T-helper 22 cell (primary cell): Measurements from ENCODE around the gene RHOT2.

Source experiments
- DNase-seq: peaks from one replicate; pipeline ENCODE4 v3.0.0-alpha.2; 2020; ENCODE audit warnings: low read depth

RHOT2 gene

DNA sequence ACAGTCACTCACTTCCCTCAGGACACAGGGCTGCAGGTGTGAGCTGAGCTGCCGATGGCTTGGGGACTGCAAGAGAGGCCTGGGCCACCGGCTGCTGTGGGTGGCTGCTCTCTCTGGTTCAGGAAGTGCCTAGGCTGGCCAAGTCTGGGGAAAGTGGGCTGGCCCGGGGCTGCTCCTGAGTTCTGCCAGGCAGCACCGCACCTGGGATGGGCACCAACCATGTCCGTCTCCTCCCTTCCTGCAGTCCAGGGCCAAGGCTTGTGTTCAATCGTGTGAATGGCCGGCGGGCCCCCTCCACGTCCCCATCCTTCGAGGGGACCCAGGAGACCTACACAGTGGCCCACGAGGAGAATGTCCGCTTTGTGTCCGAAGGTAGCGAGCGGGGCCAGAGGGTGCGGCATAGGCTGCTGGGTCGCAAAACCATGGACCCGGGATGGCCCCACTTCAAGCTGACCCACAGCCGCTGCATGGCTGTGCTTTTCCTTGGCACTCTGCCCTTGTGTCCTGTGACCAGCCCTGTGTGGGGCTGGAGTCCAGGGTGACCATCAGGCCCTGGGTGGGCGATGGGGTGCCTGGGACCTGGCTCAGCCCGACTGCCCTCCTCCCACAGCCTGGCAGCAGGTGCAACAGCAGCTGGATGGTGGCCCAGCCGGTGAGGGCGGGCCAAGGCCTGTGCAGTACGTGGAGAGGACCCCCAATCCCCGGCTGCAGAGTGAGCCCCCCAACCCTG, 20.6 kb upstream of the RHOT2 start:
- DNase-seq = no peak

DNA sequence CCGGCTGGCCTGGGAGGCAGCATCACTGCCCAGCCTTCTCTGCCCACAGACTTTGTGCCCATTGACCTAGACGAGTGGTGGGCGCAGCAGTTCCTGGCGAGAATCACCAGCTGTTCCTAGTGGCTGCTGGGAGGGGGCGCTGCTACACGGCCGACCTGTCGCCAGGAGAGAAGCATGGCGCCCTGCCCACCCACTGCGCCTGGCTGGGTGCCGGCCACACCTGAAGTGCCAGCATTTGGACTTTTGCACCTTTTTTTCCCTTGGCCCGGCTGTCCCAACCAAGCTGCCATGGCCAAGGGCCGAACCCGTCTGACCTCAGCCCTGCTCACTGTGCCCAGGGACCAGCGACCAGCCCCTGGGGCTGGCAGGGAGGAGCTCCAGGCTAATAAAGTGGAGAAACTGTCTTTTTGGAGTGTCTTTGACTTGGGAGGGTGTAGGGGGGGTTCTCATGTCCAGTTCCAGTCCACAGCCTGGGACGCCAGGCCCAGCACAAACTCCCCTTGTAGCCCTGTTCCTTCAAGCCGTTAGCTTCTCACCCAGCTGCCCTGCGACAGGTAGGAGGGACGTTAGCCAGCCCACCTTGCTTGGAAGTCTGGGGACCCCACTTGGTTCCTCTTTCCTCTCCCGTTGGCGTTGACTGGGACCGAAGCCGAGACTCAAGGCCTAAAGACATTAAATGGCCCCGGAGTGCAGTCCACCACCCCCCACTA, 19.7 kb upstream of the RHOT2 start:
- no peak for DNase-seq

DNA sequence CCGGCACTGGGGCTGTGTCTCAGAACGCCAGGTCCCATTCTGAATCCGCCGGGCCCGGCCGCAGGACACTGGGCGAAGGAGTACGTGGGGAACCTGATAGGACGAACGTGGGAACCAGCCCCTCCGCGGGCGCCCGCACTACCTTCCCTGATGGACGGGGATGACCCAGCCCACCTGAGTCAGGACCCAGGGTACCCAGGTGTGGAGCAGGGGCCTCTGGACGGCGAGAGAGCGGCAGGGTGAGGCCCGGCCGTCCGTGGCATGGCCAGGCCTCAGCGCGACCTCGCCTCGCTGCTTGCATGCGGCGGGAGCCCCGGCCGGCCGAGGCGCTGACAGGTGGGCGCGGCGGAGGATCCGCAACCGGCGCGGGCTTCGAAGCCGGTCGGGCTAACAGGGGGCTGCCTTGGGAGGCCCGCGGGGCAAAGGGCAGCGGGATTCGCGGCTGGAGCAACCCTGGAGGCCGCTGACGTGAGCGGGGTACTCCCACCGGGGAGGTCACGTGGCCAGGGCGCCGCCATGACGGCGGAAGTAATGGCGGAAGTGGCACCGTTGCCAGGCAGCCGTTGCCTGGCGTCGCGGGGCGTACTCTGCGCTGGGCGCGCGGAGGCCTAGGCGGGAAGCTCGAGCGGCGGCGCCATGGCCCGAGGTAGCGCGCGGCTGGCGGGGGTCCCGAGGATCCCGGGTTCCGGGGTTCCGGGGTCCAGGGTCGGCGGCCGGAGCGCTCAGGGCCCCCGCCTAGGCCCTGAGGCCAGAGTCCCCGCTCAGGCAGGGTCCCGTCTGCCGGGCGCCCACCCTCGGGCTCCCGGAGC, 18.9 kb upstream of the RHOT2 start, which contains the start of gene WDR90:
WDR90 (plus strand) TSS at position 585 of the 809 bp plus-strand sequence; CDS start at position 637, 52 bp downstream.
- DNase-seq = peak; percentile 89

DNA sequence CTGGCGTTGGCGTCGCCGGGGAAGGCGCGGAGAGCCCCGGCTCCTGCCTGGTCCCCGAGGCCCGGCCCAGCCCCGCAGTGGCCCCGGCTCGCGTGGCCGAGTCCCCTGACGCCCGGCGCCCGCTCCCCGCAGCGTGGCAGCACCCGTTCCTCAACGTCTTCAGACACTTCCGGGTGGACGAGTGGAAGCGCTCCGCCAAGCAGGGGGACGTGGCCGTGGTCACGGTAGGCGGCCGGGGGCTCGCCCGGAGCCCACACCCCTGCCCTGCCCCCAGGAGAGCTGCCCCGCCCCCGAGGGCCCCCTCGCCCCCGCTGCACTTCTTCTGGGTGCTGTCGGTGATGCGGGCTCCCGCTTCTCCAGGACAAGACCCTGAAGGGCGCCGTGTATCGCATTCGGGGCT, 18.3 kb upstream of the RHOT2 start:
- no peak for DNase-seq

DNA sequence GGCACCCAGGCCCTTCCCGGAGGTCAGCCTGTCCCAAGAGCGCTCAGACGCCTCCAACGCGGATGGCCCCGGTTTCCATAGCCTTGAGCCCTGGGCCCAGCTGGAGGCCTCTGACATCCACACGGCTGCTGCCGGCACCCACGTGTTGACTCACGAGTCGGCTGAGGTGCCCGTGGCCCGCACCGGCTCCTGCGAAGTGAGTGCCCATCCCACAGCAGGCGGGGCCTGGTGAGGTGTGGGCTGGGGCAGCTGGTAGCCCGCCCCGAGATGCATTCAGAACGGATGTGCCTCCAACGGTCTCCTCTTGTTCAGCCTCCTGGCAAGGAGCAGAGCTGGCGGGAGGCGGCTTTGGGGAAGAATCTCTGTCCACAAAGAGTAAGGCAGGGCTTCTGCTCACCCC, 16.1 kb upstream of the RHOT2 start:
- DNase-seq = no peak

DNA sequence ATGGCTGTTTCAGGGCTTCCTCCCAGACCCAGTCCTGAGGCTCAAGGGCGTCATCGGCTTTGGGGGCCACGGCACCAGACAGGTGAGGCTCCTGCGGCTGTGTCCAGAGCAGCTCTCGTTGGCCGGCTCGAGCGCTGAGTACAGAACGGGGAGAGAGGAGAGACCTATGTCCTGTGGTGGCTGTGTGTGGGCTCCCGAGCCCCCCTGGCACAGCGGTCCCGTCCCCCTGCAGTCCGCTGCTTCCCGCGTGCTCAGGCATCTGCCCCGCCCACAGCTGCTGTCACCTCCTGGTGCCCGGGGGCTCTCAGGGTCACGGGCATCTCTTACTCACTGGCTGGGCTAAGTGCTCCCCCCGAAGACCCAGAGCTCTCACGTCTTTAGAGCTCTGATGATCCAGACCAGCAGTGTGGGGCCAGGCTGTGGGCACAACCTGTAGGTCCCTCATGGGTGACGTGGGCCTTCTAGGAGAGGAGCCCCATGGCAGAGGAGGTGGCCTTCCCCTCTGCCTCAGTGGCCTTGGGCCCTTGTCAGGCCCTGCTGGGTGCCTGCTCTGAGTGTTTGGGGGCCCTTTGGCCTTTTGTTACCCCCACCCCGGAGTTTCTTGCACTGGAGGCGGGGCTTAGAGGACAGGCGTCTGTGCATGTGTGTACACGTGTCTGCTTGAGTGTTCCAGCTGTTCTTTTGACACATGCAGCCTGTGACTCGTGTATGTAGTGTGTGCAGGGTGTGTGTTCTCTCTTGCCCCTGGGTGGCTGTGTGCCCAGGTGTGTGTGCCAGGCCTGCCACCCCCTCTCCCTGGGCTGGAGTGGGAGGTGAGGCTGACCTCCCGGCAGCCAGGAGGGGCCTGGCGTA, 15.3 kb upstream of the RHOT2 start:
- DNase-seq = no peak

GRCh38 chr16:654034-654433, 13.9 kb upstream of the RHOT2 start:
- no peak for DNase-seq

- DNase-seq = no peak
These were observed 10.4 kb upstream of the RHOT2 start for GRCh38 chr16:657487-657886.

DNA sequence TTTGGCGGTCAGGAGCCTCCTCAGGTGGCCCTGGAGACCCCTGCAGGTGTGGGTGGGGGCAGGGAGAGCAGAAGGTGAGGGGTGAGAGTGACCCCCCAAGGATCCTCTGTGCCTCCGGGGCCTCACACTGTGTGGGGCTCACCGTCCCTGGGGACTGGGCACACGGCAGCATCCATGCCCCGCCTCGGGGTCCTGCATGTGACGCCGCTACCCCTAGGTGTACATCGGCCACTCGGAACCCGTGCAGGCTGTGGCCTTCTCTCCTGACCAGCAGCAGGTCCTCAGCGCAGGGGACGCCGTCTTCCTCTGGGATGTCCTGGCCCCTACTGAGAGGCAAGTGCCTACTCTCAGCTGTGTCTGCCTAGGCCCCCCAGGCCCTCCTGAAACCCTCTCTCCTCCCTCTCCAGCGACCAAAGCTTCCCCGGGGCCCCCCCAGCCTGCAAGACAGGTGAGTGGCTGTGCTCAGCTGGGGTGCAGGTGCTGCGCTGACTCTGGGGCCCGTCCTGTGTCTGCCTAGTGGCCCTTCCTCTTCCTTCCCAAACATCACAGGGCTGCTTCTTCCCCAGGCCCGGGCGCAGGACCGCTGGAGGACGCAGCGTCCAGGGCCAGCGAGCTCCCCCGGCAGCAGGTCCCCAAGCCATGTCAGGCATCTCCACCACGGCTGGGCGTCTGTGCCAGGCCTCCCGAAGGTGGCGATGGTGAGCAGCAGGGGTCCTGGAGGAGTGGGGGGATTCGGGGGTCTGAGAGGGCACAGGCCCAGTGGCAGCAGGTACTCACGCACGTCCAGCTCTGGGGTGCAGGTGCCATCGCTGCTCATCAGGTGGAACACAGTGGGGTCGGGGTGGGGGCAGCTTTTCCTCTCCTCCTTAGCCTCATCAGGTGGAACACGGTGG, 9.0 kb upstream of the RHOT2 start:
- no peak for DNase-seq

- no peak for DNase-seq
These were observed 8.3 kb upstream of the RHOT2 start for GRCh38 chr16:659618-660017.

- no peak for DNase-seq
These were observed 7.8 kb upstream of the RHOT2 start for GRCh38 chr16:660132-660458.

DNA sequence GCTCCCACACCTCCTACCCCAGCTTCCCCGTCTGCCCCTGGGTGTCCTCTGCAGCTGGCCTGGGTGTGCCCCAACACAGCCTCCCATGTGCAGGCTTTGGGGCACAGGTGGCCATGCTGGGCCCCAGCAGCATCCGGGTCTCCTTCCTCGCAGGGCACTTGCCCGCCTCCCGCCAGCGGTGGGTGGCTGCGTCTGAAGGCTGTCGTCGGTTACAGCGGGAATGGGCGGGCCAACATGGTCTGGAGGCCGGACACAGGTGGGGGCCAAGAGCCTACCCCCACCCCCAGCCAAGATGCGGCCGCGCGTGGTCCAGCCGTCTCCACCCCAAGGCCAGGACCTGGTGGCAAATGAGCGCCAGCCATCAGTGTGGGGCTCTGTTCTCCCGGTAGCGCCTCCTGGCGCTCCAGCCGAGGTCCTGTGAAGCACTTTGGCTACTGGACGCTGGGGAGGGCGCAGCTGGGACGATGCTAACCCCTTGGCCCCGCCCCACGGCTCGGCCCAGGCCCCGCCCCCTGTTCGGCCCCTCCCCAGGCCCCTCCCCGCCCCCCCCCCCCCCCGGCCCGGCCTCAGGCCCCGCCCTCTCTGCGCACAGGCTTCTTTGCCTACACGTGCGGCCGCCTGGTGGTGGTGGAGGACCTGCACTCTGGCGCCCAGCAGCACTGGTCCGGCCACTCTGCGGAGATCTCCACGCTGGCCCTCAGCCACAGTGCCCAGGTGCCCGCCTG, 7.3 kb upstream of the RHOT2 start:
- DNase-seq = peak; percentile 51

DNA sequence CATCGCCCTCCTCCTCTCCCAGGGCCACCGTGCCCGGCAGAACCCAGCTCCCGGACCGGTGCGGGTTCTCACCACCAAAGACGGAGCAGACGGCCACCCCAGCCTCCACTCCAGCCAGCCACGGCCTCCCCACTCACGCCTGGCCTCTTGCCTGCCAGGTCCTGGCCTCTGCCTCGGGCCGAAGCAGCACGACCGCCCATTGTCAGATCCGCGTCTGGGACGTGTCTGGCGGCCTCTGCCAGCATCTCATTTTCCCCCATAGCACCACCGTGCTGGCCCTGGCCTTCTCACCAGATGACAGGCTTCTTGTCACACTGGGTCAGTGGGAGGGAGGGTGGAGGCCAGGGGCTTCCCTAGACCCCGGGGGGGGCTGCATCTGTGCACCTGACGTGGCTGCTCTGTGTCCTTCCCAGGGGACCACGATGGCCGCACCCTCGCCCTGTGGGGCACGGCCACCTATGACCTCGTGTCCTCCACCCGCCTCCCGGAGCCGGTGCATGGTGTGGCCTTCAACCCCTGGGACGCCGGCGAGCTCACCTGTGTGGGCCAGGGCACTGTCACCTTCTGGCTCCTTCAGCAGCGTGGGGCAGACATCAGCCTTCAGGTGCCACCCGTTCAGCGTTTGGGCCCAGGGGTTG, 6.6 kb upstream of the RHOT2 start:
- DNase-seq = no peak

DNA sequence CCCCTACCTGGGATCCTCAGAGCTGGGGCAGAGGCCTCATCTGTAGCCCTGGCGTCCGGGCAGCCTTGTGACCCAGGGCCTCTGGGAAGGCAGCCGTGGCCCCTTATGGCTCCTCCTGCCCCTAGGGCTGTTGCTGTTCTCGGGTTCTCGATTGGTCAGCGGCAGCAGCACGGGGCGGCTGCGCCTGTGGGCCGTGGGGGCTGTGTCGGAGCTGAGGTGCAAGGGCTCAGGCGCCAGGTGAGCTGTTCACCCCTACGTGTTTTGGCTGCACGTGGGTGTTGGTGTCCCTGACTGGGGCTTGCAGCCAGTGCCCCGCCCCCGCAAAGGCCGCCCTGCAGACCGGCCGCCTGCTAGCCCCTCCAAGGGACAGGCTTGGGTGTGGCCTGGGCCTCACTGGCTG, 5.8 kb upstream of the RHOT2 start:
- no peak for DNase-seq

DNA sequence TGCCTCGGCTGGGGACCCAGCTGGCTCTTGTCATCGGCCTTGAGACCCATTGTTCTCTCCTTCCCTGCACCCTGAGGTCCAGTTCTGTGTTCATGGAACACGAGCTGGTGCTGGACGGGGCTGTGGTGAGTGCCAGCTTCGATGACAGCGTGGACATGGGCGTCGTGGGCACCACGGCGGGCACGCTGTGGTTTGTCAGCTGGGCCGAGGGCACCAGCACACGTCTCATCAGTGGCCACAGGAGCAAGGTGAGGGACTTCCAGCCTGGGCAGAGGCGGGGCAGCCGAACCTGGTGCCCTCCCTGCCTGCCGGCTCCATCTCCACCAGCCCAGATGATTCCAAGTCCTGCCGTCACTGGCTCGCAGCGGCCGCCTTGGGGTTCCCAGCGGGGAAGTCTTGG, 5.3 kb upstream of the RHOT2 start:
- no peak for DNase-seq

- DNase-seq = no peak
These were observed 1.4 kb upstream of the RHOT2 start for GRCh38 chr16:666572-666971.

DNA sequence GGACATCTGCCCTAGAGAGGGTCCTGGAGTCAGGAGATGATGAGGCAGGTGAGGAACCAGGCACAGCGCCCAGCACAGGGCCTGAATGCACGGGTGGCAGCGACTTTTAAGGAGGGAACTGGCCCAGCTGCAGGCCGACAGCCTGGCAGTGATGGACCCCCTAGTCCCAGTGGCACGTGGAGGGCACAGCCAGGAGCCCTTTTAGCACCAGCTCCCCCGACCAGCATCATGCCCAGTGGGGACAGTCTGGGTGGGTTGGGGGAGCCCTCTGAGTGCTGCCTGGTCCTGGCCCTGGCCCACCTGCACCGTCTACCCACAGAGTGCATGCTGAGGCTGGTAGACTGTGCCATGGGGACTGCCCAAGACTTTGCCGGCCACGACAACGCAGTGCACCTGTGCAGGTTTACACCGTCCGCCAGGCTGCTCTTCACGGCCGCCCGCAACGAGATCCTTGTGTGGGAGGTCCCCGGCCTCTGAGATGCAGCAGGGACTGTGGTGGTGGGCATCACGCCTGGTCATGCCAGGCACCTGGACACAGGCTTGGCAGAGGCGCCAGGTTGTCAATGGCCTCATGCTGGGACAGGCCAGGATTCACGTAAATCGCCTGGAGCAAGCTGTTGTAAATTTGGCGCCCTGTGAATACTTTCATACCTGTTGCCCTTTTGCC, 686 bp upstream of the RHOT2 start:
- DNase-seq = no peak

- DNase-seq = no peak
These were observed 713 bp downstream of the RHOT2 start for GRCh38 chr16:668519-669171.

DNA sequence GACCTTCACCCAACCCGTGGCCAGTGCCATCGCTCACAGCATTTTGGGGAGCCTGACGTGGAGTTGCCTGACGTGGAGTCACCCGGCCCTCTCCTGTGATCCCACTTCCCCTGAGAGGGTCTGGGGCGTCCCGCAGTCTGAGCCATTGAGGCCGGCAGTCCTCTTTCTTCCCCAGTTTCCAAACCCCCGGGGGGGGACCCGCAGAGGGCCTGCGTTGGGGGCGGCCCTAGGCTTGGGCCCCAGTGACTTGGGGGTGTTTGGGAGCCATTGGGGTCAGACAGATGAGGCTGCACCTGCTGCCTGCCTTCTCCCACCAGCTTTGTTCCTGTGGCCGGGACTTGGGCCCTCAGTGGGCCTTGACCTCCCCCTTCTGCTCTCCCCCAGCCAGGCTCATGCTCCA, 1.7 kb downstream of the RHOT2 start:
- no peak for DNase-seq
